NCI-H2227 (cell line): ENCODE results near the gene TM4SF5.
"Not testable (repeated sequence)": the region's sequence is repeated elsewhere in the genome, so short reads cannot be mapped to it uniquely, and the experiment has no call there.

Source experiments
- DNase-seq: peaks from one replicate; lab custom pipeline; 2025; ENCODE audit not compliant: unreplicated experiment; lab: John Stamatoyannopoulos, UW

Gene TM4SF5

DNA sequence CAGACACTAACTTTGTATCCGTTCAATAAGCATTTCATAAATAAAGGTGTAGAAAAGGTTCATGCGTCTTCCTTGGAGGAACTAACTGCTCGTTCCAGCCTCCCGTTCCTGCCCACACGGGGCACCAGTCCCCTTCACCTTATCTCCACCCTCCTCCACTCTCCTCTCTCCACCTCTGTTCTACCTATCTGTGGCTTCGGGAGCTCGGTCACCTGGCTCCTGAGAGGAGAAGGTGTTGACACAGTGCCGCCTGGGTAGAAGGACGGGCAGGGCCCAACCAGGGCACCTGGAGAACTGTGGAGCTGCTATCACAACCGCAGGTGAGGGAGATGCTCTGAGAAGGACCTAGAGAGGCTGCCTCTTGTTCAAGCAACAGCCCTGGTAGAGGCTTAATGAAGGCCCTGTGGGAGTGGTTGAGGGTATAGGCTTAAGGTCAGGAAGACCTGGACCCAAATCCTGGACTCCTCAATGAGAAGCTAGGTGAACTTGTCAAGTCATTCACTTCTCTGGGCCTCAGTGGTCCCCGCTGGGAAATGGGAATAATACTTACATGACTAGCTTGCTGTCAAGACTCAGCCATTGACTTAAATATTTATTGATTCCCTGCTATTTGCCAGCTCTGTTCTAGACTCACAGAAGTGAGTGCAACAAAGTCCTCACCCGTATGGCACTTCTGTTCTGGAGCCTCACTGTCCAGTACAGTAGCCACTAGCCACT is 51.8 kb downstream of the TM4SF5 start:
- no peak for DNase-seq

DNA sequence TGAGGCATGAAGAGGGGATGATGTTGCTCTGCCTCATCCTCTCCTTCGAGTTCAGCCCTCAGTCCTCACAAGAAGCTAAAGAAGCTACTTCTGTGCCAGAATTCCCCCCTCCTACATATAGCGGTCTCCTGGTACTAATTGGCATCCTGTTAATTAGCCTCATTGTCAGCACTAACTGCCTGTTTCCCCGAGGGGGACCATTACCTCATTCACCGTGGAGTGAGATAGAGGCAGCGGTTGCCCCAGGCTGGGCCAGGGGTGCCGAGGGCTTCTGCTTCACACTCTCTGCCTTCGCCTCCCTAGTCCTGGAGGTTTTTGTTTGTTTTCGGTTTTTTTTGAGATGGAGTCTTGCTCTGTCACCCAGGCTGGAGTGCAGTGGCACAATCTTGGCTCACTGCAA is 55.7 kb downstream of the TM4SF5 start:
- no peak for DNase-seq

DNA sequence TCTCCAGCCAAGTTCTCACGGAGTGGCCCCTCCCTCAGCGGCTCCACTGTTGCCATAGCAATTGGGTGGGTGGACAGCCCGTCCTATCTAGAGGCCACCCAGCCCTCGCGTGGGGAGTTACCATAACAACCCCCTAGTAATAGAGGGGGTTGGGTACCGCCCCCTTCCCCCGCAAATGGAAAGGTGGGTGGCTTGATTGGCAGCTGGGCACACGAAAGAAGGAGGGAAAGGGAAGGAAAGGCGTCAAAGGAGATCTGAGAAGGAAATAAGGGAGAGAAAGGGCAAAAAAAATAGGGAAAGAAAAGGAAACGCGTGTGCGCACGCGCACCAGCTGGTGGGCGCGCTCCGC is 61.1 kb downstream of the TM4SF5 start:
- not testable (repeated sequence) for DNase-seq
